Astrocyte (in vitro differentiated cells and primary cell): Measurements from ENCODE around the gene SEMA3G.

Experiments used
- EZH2 ChIP-seq: IDR thresholded peaks from 2 replicates; pipeline ENCODE4 v1.6.1; 2012; ENCODE audit warnings: mild to moderate bottlenecking, low read length, inconsistent platforms; ENCODE audit not compliant: insufficient read depth
- TF ChIP-seq, protein P1 (sequence below): IDR thresholded peaks from 2 replicates; pipeline ENCODE4 v1.5.1; 2011; ENCODE audit warnings: low read depth, mild to moderate bottlenecking, inconsistent platforms, low read length, moderate library complexity; ENCODE audit not compliant: insufficient read depth

DNA sequence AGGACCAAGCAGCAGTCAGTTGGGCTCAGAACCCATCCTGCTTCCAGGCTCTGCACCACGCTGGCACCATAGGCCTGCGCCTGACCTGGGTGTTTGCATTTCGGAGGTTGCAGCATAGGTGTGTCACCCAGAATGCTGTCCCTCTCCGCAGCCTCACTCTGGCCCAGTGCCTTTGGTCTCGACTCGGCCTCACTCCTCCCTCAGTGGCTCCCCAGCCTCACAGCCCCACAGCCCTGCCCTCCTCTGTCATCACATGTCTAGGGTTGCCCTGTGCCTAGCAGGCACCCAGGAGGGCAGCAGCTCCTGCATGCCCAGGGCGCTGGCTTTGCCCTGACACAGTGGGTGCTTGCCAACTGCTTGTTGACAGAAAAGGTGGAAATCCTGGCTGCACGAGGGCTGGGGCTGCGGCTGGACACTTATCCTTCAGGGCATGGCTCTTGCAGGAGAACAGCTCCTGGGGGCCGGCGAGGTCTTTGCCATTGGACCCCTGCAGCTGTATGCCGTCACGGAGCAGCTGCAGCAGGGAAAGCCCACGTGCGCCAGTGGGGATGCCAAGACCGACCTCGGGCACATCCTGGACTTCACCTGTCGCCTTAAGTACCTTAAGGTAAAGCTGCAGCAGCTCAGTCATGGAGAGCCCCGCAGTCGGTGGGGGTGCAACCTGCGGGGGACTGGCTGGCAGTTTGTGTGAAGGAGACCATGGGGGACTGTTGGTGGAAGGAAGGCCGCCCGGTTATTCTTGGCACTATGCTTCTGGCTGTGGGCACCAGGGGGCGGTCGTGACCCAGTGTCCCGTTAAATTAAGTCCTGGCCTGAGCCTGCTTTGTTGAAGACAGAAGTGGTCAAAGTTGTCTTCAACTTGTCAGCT is 26.7 kb upstream of the SEMA3G start:
- TF ChIP-seq, protein P1, sequence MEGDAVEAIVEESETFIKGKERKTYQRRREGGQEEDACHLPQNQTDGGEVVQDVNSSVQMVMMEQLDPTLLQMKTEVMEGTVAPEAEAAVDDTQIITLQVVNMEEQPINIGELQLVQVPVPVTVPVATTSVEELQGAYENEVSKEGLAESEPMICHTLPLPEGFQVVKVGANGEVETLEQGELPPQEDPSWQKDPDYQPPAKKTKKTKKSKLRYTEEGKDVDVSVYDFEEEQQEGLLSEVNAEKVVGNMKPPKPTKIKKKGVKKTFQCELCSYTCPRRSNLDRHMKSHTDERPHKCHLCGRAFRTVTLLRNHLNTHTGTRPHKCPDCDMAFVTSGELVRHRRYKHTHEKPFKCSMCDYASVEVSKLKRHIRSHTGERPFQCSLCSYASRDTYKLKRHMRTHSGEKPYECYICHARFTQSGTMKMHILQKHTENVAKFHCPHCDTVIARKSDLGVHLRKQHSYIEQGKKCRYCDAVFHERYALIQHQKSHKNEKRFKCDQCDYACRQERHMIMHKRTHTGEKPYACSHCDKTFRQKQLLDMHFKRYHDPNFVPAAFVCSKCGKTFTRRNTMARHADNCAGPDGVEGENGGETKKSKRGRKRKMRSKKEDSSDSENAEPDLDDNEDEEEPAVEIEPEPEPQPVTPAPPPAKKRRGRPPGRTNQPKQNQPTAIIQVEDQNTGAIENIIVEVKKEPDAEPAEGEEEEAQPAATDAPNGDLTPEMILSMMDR: peak; percentile 49
- TF ChIP-seq EZH2: no peak
